Effector memory CD4-positive, alpha-beta T cell (primary cell): Measurements from ENCODE around the gene ADSS1.

Experiments
- DNase-seq, 3 donors: peaks; one replicate each; pipeline ENCODE4 v3.0.0-alpha.2; 2020
- H3K27ac ChIP-seq: 2 replicates; pipeline ENCODE4 v1.7.0; 2013; ENCODE audit warnings: mild to moderate bottlenecking, low read length, moderate library complexity; ENCODE audit not compliant: insufficient read depth, poor library complexity, severe bottlenecking
- H3K27me3 ChIP-seq: replicated peaks from 2 replicates; pipeline ENCODE4 v1.7.0; 2013; ENCODE audit warnings: mild to moderate bottlenecking, low read length; ENCODE audit not compliant: insufficient read depth, control insufficient read depth, poor library complexity, severe bottlenecking
- H3K36me3 ChIP-seq: 2 replicates; pipeline ENCODE4 v1.7.0; 2013; ENCODE audit warnings: mild to moderate bottlenecking, low read length, moderate library complexity; ENCODE audit not compliant: control insufficient read depth, insufficient read depth
- H3K4me1 ChIP-seq: 2 replicates; pipeline ENCODE4 v1.7.0; 2013; ENCODE audit warnings: low read length, mild to moderate bottlenecking; ENCODE audit not compliant: control insufficient read depth, insufficient read depth, poor library complexity, severe bottlenecking
- H3K4me3 ChIP-seq: 2 replicates; pipeline ENCODE4 v1.7.0; 2013; ENCODE audit warnings: low read length, low read depth, mild to moderate bottlenecking; ENCODE audit not compliant: insufficient read depth, poor library complexity, severe bottlenecking
- H3K9me3 ChIP-seq: 2 replicates; pipeline ENCODE4 v1.7.0; 2013; ENCODE audit warnings: mild to moderate bottlenecking, low read length, moderate library complexity; ENCODE audit not compliant: control insufficient read depth

ADSS1 gene

DNA sequence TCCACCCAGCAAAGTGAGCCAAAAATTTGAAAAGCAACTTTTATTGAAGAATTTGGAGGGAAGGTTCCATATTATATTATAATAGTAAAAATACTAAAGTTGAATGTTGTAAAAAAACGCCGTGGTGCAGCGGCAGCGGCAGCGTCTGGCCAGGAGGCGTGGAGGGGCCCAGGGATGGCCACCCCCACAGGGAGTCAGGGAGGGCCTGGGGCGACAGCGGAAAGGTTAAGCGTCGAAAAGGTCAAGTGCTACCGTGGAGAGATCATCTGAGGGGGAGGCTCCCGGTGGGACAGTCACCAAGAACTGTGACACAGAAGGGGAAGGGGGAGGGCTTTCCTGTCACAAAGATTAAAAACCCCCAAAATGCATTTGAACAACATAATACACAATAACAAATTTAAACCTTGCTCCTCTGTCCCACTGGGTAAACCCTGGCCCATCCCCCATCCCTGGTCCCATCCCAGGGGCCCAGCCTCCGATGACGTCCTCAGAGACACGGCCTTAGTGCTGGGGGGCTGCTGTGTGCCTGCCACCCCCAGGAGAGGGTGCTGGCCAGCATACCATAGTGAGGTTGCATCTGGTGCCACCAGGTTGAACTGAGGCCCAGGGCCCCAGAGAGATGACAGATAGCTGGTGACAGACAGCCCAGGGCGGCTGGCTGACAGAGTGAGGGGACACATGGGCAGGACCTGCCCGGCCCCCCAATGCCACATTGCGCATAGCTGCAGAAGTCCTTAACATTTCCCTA, 45.5 kb downstream of the ADSS1 start:
- no peak overlapping the region for H3K4me3 ChIP-seq
- H3K4me1 ChIP-seq: peaks cover 3% of the 10 kb centered on the region
- peaks cover 28% of the 10 kb centered on the region for H3K36me3 ChIP-seq
- no peak overlapping the region for H3K27ac ChIP-seq
- H3K9me3 ChIP-seq: peaks cover 5% of the 10 kb centered on the region
- no peaks in the 10 kb centered on the region for H3K27me3 ChIP-seq
- no peak for DNase-seq

DNA sequence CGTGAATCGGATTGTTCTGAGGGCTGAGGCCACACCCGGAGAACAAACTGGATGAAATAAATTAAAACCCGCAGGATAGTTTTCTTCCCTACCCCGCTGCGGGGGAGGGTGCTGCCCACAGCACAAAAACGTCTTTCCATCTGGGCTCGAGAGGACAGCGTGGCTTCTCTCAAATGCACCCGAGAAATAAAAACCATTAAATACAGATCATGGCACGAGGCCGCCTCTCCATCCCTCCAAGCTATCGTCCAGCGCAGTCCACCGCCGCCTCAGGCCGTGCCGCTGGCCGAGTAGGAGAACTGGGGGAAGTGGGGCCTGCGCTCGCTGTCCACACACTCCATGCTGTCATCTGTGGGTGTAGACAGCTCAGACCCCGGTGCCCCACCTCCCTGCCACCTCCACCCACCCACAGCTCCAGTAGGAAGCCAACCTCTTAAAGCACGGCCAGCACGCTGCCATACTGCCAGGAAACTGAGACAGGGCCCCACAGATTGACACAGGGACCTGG, 46.1 kb downstream of the ADSS1 start:
- Histone ChIP-seq H3K27ac (no peak overlapping the region), H3K9me3 (peaks cover 5% of the 10 kb centered on the region), H3K4me1 (peaks cover 3% of the 10 kb centered on the region), H3K27me3 (no peaks in the 10 kb centered on the region), H3K36me3 (peaks cover 34% of the 10 kb centered on the region), H3K4me3 (no peak overlapping the region)
- DNase-seq: no peak

DNA sequence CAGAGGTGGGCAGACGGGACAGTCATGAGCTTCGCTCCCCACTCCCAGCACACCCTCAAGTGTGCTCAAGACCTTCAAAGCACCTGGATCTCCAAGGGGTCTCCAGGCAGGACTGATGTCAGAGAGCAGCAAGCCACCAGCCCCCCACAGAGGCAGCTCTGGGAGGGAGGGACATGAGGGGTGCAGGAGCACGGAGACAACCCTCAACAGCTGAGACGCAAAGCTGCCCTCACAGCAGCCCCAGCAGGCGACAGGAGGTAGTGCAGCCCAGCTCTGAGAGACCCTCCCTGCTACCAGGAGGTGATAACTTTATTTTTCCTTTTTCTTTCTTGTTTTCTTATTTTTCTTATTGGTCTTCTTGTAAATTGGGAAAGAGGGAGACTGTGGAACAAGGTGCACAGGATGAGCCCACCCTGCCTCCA, 46.8 kb downstream of the ADSS1 start:
- DNase-seq: no peak
- peaks cover 3% of the 10 kb centered on the region for H3K4me1 ChIP-seq
- H3K27ac ChIP-seq: no peak overlapping the region
- peaks cover 35% of the 10 kb centered on the region for H3K36me3 ChIP-seq
- no peak overlapping the region for H3K4me3 ChIP-seq
- peaks cover 5% of the 10 kb centered on the region for H3K9me3 ChIP-seq
- H3K27me3 ChIP-seq: no peaks in the 10 kb centered on the region

DNA sequence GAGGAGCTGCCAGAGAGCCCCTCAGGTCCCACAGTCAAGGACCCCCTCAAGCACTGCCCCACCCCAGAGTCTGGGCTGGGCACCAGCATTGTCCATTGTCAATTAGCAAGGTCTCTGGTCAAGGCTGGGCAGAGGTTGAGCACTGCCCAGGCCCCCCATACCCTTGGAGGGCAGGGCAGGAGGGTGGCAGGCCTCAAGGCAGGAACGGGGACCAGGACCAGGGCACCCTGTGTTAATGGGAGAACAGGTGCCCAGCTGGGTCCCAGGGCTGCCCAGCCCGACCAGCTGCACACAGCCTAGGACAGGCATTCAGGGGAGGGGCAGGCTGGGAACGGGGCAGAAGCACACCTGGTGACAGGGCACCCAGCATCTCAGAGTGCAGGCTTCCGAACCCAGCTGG, 47.3 kb downstream of the ADSS1 start:
- Histone ChIP-seq H3K9me3 (peaks cover 5% of the 10 kb centered on the region), H3K4me1 (peaks cover 3% of the 10 kb centered on the region), H3K27me3 (no peaks in the 10 kb centered on the region), H3K27ac (no peak overlapping the region), H3K36me3 (peaks cover 35% of the 10 kb centered on the region), H3K4me3 (no peak overlapping the region)
- DNase-seq: no peak

DNA sequence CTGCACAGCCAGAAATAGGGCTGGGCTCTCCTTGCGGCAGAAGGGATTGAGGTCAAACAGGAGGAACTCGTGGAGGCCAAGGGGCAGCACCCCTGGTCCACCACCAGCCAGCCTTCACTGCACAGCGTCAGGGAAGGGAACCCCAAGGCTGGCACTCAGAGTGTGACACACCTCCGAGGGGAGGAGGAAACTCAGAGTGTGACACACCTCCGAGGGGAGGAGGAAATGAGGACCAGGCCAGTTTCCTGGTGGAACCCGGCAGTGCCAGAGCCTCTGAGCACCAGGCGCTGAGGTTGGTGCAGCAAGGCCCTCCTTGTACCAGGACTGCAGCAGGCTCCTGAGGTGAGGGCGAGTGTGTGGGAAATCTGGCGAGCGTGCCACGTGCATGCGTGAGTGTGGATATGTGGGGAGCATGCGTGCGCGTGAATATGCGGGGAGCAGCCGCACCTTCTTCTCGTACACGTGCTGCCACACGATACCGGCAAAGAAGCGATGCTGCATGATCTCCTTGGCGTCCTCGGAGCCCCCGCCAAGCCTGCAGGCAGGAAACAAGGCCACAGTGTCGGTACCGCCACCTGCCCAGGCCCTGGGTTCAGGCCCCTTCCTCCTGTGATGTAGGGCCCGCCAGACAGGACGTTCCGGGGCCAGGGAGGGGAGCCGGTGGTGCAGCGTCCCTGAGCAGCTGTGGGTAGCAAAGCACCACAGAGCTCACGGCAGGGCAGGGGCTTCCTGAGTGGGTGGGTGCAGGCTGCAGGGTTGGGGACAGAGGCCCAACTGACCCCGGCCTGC, 48.1 kb downstream of the ADSS1 start:
- Histone ChIP-seq H3K9me3 (peaks cover 5% of the 10 kb centered on the region), H3K36me3 (peaks cover 38% of the 10 kb centered on the region), H3K27ac (no peak overlapping the region), H3K4me3 (no peak overlapping the region), H3K27me3 (no peaks in the 10 kb centered on the region), H3K4me1 (peaks cover 3% of the 10 kb centered on the region)
- no peak for DNase-seq

DNA sequence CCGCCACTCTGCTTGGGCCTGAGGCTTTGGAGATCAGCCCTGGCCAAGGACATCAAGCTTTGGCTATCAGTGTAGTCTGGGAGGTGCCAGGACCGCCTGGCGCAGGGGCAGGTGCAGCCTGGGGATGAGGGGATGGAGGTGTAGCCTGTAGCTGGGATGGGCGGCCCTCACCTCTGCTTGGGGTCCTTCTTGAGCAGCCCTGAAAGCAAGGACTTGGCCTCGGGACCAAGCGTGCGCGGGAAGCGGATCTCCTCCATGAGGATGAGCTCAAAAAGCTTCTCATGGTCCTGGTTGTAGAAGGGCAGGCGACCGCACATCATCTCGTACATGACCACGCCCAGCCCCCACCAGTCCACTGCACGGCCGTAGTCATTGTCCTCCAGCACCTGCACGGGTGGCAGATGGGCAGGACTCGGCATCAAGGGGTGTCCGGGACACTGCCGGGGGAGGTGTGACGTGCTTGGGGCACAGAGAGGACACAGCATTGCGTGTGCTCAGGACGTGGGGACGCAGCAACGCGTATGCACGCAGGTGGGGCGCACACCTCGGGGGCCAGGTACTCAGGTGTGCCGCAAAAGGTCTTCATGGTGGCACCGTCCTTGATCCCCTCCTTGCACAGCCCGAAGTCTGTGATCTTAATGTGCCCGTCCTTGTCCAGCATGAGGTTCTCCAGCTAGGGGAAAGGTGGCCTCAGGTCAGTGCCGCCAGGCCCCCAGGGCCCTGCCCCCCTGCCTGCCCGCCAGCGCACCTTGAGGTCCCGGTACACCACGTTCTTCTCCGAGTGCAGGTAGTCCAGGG, 48.9 kb downstream of the ADSS1 start:
- Histone ChIP-seq H3K36me3 (peaks cover 38% of the 10 kb centered on the region), H3K27ac (no peak overlapping the region)

DNA sequence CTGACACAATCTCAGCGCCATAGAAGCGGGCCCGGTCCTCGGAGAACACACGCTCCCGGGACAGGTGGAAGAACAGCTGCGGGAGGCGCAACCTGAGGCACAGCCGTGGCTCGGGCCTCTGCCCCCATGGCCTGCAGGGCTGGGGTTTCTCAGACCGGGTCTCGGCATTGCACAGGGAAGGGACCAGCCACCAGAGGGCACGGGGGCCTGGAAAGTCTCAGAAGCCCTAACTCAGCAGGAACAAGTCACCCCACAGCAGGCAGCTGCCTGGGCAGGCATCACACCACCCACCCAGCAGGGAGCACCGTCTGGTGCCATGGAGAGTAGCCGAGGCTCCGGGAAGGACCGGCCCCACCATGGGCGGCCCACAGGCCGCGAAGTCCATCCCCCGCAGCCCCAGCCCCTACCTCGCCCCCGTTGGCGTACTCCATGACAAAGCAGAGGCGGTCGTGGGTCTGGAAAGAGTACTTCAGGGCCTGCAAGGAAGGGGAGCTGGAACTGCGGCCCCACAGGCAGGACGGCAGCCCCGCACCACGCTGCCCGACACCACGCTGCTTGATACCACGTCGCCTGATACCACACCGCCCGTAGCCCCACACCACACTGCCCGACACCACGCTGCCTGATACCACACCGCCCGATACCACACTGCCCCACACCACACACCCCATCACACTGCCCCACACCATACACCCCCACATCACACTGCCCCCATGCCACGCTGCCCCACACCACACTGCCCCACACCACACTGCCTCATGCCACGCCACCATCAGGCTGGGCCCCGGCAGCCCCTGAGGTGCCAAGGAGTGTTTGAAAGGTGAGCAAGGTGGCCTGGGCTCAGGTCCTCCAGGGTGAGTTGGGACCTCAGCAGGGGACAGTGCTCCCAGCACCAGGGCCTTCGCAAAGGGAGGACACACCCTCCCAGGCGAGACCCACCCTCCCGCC, 49.8 kb downstream of the ADSS1 start:
- Histone ChIP-seq H3K27ac (no peak overlapping the region), H3K4me1 (no peaks in the 10 kb centered on the region), H3K36me3 (peaks cover 38% of the 10 kb centered on the region), H3K27me3 (no peaks in the 10 kb centered on the region), H3K9me3 (peaks cover 5% of the 10 kb centered on the region), H3K4me3 (no peak overlapping the region)
- no peak for DNase-seq

More for the DNA sequence above, 48.9 kb downstream of the ADSS1 start:
- Histone ChIP-seq H3K9me3 (peaks cover 5% of the 10 kb centered on the region), H3K4me1 (peaks cover 3% of the 10 kb centered on the region), H3K4me3 (no peak overlapping the region), H3K27me3 (no peaks in the 10 kb centered on the region)
- no peak for DNase-seq

DNA sequence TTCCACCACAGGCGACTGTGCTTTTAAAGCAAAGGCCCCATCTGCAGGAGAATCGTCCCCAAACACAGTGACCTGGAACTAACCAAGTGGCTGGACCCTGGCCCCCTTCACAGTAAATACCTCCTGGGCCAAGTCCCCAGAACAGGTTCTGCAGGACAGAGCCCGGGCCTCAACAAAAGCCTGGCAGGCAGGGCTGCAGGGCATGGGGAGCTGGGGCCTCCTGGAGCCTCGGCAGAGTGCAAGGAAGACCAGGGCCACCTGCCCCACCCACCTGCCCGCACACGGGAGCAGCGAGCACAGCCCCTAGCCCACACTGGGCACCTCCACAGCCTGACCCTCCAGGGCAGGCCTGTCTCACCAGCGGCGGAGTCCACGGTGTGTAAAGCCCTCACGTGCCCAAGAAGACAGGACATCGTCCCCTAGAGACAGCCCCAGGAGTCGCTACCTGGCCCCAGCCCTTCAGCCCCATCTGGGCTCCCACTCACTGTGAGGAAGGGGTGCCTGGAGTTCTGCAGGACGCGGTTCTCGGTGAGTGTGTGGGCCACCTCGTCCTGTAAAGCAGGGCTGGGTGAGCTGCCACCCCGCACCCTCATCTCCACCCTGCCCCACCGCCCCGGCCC, 50.5 kb downstream of the ADSS1 start:
- no peaks in the 10 kb centered on the region for H3K27me3 ChIP-seq
- peaks cover 38% of the 10 kb centered on the region for H3K36me3 ChIP-seq
- no peak overlapping the region for H3K4me3 ChIP-seq
- no peak overlapping the region for H3K27ac ChIP-seq
- no peak for DNase-seq
- peaks cover 5% of the 10 kb centered on the region for H3K9me3 ChIP-seq
- no peaks in the 10 kb centered on the region for H3K4me1 ChIP-seq

DNA sequence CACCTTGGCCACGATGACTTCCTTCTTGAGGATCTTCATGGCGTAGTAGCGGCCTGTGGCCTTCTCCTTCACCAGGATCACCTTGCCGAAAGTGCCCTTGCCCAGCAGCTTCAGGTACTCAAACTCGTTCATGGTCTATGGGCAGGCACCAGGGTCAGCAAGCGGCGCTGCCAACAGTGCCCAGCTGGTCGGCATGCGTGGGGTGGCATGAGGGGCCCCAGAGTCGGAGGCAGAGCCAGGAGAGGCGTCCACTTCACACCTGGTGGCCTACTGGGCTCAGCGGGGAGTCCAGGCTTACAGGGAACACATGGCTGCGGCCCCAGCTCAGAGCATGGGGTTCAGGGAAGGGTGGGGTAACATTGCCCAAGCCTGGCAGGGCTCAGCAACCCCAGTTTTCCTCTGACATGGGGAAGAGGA, 51.1 kb downstream of the ADSS1 start:
- Histone ChIP-seq H3K4me3 (no peak overlapping the region), H3K27ac (no peak overlapping the region), H3K9me3 (peaks cover 5% of the 10 kb centered on the region), H3K36me3 (peaks cover 38% of the 10 kb centered on the region), H3K27me3 (no peaks in the 10 kb centered on the region), H3K4me1 (no peaks in the 10 kb centered on the region)
- DNase-seq: no peak
